DMS53 (cell line): ENCODE data around the gene SFXN1.
"Not testable (repeated sequence)": the region's sequence is repeated elsewhere in the genome, so short reads cannot be mapped to it uniquely, and the experiment has no call there.

Experiments used
- DNase-seq: peaks from one replicate; lab custom pipeline; 2025; lab: John Stamatoyannopoulos, UW

The SFXN1 gene

GRCh38 chr5:175478384-175479124 lies at the start of gene SFXN1:
TSS of gene SFXN1 (plus strand) at chr5:175478560. CDS start at chr5:175492104, 13,544 bp downstream.
- DNase-seq: peak; percentile 93

- DNase-seq: no peak
Observed at GRCh38 chr5:175434800-175435199, 43.6 kb upstream of the SFXN1 start.

GRCh38 chr5:175436359-175436758 lies 42.0 kb upstream of the SFXN1 start:
- no peak for DNase-seq

GRCh38 chr5:175438234-175438857 lies 40.0 kb upstream of the SFXN1 start:
- no peak for DNase-seq

- DNase-seq: peak; percentile 53
Observed at GRCh38 chr5:175443514-175444059, 34.8 kb upstream of the SFXN1 start.

- peak; percentile 84 for DNase-seq
Observed at GRCh38 chr5:175444060-175444904, 34.1 kb upstream of the SFXN1 start, which contains the start of gene DRD1. TSS of gene DRD1 (minus strand) at chr5:175444182. CDS start at chr5:175443099, 1,083 bp downstream.

- peak; percentile 70 for DNase-seq
Observed at GRCh38 chr5:175444905-175445456, 33.4 kb upstream of the SFXN1 start.

- DNase-seq: not testable (repeated sequence)
Observed at GRCh38 chr5:175446378-175446777, 32.0 kb upstream of the SFXN1 start.

- DNase-seq: no peak
Observed at GRCh38 chr5:175447571-175447970, 30.8 kb upstream of the SFXN1 start.

- DNase-seq: no peak
Observed at GRCh38 chr5:175448276-175448675, 30.1 kb upstream of the SFXN1 start.

- DNase-seq: no peak
Observed at GRCh38 chr5:175452166-175452565, 26.2 kb upstream of the SFXN1 start.

- DNase-seq: not testable (repeated sequence)
Observed at GRCh38 chr5:175454338-175454737, 24.0 kb upstream of the SFXN1 start.

GRCh38 chr5:175456105-175456742 lies 22.1 kb upstream of the SFXN1 start:
- no peak for DNase-seq

- DNase-seq: peak; percentile 44
Observed at GRCh38 chr5:175457466-175457865, 20.9 kb upstream of the SFXN1 start.

GRCh38 chr5:175460126-175460525 lies 18.2 kb upstream of the SFXN1 start:
- peak; percentile 63 for DNase-seq

GRCh38 chr5:175460552-175460951 lies 17.8 kb upstream of the SFXN1 start:
- DNase-seq: no peak

GRCh38 chr5:175461370-175461769 lies 17.0 kb upstream of the SFXN1 start:
- DNase-seq: no peak

GRCh38 chr5:175463641-175464040 lies 14.7 kb upstream of the SFXN1 start:
- peak; percentile 97 for DNase-seq

GRCh38 chr5:175464074-175464941 lies 14.1 kb upstream of the SFXN1 start:
- DNase-seq: peak; percentile 94

- no peak for DNase-seq
Observed at GRCh38 chr5:175464942-175465233, 13.5 kb upstream of the SFXN1 start.

GRCh38 chr5:175465282-175465681 lies 13.1 kb upstream of the SFXN1 start:
- DNase-seq: no peak
